ENCODE results near the gene SLC27A1.
"Not testable (repeated sequence)": the region's sequence is repeated elsewhere in the genome, so short reads cannot be mapped to it uniquely, and the experiment has no call there.

The SLC27A1 gene

DNA sequence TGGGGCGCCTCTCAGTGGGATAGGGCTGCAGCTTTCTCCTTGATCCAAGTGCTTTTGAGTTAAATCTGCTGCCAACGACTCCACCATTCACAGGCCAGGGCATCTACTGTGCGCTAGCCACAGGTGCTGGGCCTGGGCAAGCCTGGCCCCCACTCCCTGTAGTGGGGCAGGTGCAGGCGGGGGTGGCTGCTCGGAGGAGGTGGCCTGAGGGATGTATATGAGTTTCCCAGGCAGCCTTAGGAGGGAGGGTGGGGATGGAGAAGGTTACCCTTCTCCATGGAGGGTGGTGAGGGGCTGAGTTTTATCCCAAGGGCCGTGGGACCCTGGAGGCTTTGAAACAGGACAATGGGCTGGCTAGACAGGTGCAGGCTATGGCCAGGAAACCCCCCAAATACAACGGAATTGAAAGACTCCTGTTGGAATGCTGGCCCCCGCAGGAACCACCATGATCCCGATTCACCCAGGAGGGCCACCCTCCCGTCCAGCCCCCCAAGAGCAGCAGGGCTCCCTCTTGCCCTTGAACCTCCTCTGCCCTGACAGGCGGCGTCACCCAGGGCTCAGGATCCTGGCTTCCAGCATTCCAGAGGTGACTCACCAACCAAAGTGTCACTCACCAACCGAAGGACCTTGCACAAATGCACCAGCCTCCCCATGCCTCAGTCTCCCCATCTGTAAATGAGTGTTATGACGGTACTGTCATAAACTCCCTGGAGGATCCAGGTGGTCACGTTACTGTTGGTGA lies 45.3 kb downstream of the SLC27A1 start:
- DNase-seq: no peak

DNA sequence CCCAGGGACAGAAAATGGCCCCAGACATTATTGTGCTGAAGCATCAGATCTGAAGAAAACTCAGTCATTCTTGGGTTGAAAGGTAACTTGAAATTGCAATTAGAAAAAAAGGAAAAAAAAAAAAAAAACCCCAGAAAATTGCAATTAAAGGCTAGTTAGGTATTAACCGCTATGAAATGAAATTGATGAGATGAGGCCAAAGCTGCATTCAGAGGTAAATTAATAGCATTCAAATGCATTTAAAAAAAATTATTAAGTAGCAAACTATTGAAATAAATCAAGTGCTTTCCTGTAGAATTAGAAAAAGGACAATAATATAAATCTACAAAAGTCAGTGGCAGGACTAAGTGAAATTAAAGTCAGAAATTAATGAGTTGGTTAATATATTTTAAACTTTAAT lies 47.6 kb downstream of the SLC27A1 start:
- no peak for DNase-seq

DNA sequence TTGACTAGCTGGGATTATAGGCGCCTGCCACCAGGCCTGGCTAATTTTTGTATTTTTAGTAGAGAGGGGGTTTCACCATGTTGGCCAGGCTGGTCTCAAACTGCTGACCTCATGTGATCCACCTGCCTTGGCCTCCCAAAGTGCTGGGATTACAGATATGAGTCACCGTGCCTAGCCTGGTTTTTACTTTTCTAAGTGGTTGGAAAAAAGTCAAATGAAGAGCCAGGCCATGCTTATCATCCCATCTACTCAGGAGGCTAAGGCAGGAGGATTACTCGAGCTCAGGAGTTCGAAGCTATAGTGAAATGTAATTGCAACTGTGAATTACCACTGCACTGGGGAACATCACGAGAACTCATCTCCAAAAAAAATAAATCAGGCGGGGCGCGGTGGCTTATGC lies 48.3 kb downstream of the SLC27A1 start:
- not testable (repeated sequence) for DNase-seq

DNA sequence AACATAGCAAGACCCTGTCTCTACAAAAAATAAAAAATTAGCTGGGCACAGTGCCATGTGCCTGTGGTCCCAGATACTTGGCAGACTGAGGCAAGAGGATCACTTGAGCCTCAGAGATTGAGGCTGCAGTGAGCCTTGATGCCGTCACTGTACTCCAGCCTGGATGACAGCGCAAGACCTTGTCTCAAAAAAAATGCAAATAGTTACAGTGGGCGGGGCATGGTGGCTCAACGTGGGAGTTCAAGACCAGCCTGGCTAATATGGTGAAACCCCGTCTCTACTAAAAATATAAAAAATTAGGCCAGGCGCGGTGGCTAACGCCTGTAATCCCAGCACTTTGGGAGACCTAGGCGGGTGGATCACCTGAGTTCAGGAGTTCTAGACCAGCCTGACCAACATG lies 49.6 kb downstream of the SLC27A1 start:
- DNase-seq: no peak

DNA sequence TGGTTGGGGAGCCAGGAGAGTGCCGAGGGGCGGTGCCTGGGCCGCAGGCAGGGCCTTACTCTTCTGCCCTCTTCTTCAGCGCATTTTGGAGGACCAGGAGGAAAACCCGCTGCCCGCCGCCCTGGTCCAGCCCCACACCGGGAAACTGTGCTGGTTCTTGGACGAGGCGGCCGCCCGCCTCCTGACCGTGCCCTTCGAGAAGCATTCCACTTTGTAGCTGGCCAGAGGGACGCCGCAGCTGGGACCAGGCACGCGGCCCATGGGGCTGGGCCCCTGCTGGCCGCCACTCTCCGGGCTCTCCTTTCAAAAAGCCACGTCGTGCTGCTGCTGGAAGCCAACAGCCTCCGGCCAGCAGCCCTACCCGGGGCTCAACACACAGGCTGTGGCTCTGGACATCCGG lies 50.5 kb downstream of the SLC27A1 start:
- no peak for DNase-seq

DNA sequence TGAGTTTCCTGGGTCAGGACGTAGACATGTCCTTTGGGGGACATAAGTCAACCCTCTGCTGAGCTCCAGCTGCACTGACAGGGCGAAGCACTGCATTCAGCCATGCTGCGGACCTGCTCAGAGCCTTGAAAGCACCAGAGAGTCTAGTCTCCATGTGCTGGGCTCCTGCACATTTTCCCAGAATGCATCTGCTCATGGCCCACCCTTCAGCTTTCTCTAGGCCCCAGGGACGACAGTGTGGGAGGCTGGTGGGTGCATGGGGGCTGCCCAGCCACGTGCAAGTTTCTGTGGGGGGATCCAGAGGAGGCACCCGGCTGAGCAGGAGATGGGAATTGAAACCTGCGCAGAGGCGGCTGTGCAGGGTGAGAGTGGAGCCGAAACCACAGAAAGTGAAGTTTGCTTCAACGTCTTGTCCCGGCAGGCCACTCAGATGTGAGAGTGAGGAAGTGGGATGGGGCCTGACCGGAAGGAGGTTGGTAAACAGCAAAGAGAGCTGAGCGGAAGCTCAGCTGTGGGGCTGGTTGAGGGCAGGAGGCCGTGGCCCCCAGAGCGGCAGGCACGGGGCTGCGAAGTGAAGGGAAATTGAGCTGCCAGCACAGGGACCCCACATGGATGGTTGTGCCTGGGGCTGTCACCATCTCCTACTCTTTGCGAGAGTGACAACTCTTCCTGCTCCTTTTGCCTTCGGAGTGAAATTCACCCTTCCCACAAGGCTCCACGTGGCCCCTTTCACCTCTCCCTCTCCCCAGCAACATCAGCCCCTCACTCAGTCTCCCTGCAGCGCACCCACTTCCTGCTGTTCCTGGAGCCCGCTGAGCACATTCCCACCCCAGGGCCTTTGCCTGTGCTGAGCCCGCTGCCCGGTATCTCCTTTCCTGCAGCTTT lies 52.9 kb downstream of the SLC27A1 start:
- no peak for DNase-seq

DNA sequence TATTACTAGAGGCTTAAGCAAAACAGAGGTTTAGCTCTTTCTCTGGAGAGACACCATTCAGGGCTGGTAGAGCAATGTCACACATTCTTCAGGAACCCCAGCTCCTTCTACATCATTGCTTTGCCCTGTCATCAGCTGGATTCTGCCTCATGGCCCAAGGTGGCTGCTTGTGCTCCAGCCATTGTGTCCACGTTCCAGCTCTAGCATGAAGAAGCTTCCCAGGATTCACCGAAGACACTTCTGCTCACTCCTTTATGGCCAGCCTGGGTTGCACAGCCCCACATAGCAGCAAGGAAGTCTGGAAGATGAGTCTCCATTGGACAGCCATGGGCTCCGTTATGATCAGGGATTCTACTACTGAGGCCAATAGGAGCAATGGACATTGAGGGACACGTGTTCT lies 54.3 kb downstream of the SLC27A1 start:
- no peak for DNase-seq

DNA sequence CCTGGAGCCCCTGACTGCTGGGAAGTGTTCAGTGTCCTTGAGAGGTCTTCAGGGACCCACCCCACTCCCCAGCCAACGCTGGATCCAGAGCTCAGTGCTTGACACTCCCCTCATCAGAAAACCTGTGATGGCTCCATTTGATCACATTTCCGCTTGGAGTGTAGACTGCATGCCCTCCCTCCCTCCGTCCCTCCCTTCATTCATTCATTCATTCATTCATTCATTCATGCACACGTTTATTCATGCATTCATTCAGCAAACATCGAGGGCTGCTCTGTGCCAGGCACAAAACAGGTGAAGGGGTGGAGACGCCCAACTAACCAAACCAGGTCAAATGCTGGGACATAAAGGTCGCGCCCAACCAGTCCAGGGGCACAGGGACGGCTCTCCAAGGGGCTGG lies 54.8 kb downstream of the SLC27A1 start:
- no peak for DNase-seq

DNA sequence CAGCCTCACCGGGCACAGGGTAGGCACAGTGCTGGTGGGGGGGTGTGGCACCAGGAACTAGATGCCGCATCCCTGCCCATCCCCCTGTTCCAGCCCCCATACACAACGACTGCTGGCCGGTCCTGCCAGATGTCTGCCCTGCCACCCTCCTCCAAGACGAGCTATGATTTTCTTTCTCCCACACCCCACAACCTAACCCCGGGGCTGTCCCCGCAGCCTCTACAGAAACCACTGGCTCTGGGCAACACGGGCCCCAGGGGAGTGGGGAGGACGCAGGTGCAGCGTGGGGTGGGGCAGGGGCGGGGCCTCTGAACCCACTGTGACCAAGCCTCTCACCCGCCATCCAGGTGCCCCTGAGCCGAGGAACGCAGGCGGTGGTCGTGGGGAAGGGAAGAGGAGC lies 56.6 kb downstream of the SLC27A1 start:
- DNase-seq: no peak

DNA sequence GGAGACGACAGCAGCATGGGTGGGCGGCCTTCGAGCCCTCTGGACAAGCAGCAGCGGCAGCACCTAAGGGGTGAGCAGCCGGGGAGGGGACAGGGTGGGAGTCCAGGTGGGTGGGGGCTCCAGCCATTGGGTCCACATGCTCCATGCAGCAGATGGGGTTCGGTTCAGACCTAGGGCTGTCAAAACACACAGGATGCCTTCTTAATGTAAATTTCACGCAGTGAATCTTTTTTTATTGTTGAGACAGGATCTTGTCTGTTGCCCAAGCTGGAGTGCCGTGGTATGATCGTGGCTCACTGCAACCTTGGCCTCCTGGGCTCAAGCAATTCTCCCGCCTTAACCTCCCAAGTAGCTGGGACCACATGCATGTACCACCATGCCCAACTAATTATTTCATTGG lies 57.0 kb downstream of the SLC27A1 start:
- no peak for DNase-seq

DNA sequence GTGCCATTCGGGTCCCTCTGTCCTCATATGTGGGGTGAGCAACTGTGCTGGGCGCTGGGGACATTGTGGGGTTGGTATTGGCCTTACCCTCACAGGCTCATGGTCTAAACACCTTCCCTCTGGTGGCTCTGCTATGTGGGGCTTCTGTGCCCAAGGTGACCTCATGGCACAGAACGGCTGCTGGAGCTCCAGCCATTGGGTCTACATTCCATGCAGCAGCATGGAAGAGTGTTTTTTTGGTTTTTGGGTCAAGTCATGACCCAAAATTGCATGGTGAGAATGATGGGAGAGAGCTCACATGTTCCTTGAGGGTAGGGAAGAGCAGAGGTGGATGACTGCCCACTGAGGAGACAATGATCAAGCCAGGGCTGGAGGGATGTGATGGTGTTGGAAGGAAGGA lies 58.3 kb downstream of the SLC27A1 start:
- DNase-seq: no peak

DNA sequence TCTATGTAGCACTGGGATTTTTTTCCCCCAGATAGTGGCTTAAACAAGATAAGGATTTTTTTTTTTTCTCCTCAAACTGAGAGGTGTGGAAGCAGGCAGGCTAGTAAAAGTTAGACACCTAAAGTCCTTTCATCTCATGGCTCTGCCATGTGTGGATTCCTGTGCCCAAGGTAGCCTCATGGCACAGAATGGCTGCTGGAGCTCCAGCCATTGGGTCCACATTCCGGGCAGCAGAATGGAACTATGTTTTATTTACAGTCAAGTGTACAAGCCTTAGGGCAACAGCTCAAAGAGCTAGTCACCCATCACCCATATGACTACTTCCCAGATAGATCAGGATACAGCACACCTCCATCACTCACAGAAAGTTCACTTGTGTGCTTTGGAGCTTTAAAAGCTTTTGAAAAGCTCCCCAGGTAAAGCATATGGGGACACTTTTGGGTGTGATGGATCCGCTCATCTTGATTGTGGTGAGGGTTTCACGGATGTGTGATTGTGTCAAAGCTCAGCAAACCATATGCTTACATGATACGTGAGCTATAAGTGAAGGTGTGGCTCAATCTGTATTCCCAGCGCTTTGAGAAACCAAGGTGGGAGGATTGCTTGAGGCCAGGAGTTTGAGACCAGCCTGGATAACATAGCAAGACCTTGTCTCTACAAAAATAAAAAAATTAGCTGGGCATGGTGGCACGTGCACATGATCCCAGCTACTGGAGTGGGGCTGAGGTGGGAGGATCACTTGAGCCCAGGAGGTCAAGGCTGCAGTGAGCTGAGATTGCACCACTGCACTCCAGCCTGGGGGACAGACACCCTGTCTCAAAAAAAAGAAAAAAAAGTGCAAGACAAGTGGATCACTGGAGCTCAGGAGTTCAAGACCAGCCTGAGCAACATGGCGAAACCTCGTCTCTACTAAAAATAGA lies 59.2 kb downstream of the SLC27A1 start:
- DNase-seq: no peak

DNA sequence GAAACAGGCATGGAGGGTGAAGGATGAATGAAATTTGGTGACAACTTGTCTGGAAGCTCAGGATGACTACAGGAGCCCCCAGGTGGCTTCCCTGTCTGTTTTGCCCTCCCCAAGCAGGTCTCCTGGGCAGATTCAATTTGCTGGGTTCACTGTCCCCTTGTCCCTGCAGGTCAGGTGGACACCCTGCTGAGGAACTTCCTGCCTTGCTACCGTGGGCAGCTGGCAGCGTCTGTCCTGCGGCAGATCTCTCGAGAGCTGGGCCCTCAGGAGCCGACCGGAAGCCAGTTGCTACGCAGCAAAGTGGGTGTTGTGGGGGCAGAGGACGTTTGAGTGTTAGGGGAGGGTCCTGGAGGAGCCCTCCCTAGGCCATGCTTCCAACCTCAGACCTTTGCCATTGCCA lies 60.3 kb downstream of the SLC27A1 start:
- peak; percentile 2 for DNase-seq

DNA sequence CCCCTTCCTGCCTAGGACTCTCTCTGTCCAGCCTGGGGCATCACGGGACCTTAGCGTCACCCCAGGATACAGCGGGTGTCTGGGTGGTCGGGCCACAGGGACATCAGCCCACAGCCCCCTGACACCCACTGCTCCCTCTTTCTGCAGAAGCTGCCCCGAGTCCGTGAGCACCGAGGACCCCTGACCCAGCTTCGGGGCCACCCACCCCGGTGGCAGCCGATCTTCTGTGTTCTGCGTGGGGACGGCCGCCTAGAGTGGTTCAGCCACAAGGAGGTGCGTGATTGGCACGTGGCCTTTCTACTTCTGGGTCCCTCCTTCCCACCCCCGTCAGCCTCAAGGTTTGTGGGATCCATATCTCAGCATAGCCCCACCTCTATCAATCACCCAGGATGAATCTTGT lies 61.8 kb downstream of the SLC27A1 start:
- no peak for DNase-seq

DNA sequence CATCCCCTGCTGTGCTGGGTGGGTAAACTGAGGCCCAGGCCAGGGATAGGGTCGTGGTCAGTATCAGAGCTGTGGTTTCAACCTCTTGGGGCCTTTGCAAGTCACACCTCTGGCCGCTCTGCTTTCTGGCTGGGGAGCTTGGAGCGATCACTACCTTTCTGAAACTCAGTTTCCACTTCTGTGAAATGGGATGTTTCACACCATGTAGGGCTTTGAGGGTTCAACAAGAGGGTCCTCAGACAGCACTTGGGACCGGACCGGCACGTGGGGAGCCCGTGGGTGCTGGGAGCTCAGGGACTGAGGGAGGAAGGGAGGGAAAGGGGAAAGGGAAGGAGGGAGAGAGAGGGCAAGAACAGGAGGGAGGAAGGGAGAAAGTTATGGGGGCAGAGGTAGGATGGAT lies 62.2 kb downstream of the SLC27A1 start:
- no peak for DNase-seq

DNA sequence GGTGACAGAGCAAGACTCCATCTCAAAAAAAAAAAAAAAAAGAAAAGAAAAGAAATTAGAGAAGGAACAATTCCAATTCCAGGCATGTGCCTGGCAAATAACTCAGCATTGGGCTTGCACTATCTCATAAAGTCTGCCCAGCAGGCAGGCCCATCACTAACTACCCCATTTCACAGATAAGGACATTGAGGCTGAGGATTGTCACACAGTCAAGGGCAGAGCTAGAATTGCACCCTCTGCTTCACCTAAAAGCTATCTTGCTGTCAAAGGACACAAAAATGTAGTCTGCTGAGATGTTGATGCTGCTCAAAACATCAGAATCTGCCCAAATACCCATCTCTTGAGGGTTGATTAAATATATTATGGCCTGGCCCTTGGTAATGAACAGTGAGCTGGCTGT lies 64.4 kb downstream of the SLC27A1 start:
- no peak for DNase-seq

DNA sequence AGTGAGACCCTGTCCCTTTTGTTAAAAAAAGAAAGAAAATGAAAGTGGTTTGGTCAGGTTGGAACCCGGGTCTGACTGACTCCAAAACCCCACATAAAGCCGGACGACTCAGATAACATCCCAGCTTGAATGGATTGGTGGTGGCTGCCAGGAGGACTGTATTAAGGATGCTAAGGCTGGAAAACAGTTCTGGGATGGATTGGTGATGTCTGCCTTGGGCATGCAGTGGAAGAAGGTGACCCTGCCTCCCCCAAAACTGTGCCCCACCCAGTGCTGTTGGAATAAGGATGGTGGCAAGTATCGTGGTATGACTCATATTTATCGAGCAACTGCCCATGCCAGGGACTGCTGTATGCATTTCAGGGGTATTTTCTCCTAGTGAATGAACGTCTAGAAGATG lies 66.6 kb downstream of the SLC27A1 start:
- no peak for DNase-seq

DNA sequence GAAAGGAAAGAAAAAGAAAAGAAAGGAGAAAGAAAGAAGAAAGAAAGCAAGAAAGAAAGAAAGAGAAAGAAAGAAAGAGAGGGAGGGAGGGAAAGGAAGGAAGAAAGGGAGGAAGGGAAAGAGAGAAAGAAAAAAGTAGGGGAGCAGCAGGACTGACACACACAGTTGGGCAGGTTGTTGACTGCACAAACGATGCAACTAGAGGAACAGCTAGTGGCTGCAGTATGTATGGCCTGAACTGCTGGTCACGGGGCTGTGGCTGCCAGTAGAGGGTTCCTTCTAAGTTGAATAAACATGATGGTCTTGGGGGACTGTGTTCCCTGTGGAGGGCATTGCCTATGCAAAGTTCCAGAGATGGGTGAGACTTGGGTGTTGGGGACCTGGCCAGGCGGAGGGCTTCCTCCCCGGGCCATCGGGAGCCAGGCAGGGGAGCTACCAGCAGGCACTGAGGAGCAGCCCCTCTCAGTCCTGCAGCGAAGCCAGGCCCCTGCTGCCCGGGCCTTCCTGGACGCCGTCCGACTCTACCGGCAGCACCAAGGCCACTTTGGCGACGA lies 68.4 kb downstream of the SLC27A1 start:
- no peak for DNase-seq

DNA sequence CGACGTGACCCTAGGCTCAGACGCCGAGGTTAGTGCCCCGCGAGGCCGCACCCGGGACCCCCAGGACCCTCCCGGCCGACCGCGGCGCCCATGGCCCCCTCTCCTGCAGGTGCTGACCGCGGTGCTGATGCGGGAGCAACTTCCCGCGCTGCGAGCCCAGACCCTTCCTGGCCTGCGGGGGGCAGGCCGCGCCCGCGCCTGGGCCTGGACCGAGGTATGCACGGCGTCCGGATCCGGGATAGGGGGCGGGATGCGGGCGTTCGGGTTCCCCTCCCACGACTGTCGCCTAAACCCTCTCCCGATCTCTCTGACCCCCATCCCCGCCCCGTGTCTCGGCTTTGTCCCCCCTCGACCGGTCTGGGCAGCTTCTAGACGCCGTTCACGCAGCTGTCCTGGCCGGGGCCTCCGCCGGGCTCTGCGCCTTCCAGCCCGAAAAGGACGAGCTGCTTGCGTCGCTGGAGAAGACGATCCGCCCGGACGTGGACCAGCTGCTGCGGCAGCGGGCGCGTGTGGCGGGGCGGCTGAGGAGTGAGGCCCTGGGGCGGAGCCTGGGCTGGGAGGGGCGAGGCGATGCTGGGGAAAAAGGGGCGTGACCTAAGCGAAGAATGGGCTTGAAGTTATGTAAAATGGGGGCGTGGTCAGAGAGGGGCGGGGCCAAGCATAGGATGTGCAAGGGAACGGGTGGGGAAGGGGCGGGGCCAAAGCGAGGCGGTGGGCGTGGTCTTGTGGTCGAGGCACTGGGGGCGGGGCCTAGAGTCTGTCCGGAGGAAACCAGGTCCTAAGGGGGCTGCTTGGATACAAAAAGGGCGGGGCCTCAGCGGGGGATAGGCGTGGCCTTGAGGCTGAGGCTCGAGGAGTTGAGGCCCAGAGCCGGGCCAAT lies 69.2 kb downstream of the SLC27A1 start:
- peak; percentile 76 for DNase-seq

DNA sequence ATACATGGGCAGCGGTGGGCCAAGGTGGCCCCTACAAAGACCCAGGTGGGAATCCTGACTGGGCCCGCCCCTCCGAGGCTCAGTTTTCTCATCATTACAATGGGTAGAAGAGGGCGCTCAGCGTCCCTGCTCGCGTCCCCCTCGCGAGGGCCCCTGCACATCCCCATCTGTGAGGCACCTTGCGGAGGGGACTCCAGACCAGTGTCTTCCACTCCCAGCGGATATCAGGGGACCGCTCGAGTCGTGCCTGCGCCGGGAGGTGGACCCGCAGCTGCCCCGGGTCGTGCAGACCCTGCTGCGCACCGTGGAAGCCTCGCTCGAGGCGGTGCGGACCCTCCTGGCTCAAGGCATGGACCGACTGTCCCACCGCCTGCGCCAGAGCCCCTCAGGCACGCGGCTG lies 69.8 kb downstream of the SLC27A1 start:
- no peak for DNase-seq

DNA sequence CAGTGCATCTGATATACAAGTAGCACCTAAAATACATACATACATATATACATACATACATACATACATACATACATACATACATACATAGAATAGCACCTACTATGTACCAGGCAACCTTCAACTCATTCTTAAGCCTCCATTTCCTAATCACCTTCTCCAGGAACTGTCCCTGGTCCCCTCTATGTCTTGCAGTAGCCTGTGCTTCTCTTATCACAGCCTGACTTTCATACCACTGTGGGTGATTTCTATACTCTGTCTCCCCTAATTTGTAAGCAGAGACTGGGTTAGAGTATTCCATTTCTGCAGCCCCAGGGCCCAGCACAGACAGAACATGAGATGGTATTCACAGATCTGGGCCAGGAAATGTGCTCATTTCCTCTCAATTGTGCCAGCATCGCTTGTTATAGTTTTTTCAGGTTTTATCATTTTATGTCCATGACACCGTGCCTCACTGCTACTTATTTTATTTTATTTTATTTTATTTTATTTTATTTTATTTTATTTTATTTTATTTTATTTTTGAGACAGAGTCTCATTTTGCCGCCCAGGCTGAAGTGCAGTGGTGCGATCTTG lies 70.9 kb downstream of the SLC27A1 start:
- no peak for DNase-seq

DNA sequence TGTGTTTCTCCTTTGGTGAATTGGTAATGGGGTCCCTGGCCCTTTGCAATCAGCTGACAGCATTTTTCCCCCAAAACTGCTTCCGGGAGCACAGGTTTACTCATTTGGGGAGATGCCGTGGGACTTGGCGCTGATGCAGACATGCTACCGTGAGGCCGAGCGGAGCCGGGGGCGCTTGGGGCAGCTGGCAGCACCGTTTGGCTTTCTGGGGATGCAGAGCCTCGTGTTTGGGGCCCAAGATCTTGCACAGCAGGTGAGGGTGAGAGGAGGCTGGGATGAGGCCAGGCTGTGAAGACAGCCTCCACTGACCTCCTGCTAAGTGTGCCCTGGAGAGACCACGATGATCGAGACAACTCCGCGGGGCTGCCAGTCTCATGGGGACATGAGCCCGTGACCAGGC lies 71.7 kb downstream of the SLC27A1 start:
- no peak for DNase-seq

All from NCI-H1417 treated with DMSO at 0.1 percent for 48 hours (cell line).